Heart left ventricle (tissue), 13 donors: ENCODE results near the gene NAA60.

ENCODE experiments used
- CTCF ChIP-seq, 12 donors: fragments of 200-600 bp; sonication (generic) in 4 of 12; IDR thresholded peaks; one replicate each; pipeline versions ENCODE4 v1.5.0 to v1.8.0; 2018 to 2022; ENCODE audit warnings: antibody characterized with exemption in 12 of 12, mild to moderate bottlenecking in 5 of 12
- POLR2A ChIP-seq, 2 donors: fragments of 450-650 bp; IDR thresholded peaks; one replicate each; pipeline ENCODE4 v1.6.1; 2017; ENCODE audit warnings: antibody characterized with exemption in 2 of 2, mild to moderate bottlenecking in 2 of 2, moderate library complexity in 2 of 2
- donor health status: ischemic (EF 13 %, LVEDD 7.1; RV severe dilation, severe dysfunction).
- donor health status: DM: no; HTN: yes; CAD: no.
- donor health status: DM: no; HTN: no; CAD: no.
- donor health status: ischemic (EF 25% LVEDD 6.9; RV normal size, moderate dysfunction).
- donor health status: ischemic (EF 25% LVEDD 5.7; RV mildly dilated, moderate dysfunction).
- donor health status: ischemic (EF 35%, LVEDD 5.7; RV mildly dilated, moderate dysfunction).
- donor health status: nonischemic (EF 11% LVEDD 7.7; RV severe dilation, severe dysfunction).
- donor health status: DM: yes; HTN: yes; CAD: no.
- donor health status: PGD.
- donor health status: ischemic (EF 29% LVEDD 5.4; RV normal size, mild dysfunction).
- donor health status: nonischemic (EF 23%, LVEDD 6.1; RV moderate dilation, normal function).

GRCh38 chr16:3513892-3514583 lies 70.6 kb downstream of the NAA60 start:
- TF ChIP-seq POLR2A (IDR thresholded peaks at IDR 0.05) (no peak), CTCF (IDR thresholded peaks at IDR 0.05) (no peak)
